GM06990 (cell line): ENCODE measurements around the gene ZP1.
"Not testable (repeated sequence)": the region's sequence is repeated elsewhere in the genome, so short reads cannot be mapped to it uniquely, and the experiment has no call there.

Experiments
- DNase-seq: peaks from one replicate; pipeline ENCODE4 v3.0.0-alpha.2; 2011; ENCODE audit not compliant: insufficient read length; ENCODE audit errors: extremely low read depth
- H3K27me3 ChIP-seq: replicated peaks from 2 replicates; pipeline ENCODE4 v1.6.0; 2011; ENCODE audit warnings: low read length; ENCODE audit not compliant: control insufficient read depth, insufficient read depth
- H3K36me3 ChIP-seq: 2 replicates; pipeline ENCODE4 v1.5.1; 2011; ENCODE audit warnings: low read length; ENCODE audit not compliant: control insufficient read depth, insufficient read depth
- H3K4me3 ChIP-seq: replicated peaks from 2 replicates; pipeline ENCODE4 v1.5.1; 2011; ENCODE audit warnings: low read depth, mild to moderate bottlenecking, control low read depth, low read length
- CTCF ChIP-seq: IDR thresholded peaks from 2 replicates; pipeline ENCODE4 v1.5.1; 2011; ENCODE audit warnings: low read length, control low read depth, mild to moderate bottlenecking, inconsistent platforms; ENCODE audit not compliant: insufficient read depth, poor library complexity, severe bottlenecking

ZP1 gene

GRCh38 chr11:60905551-60906113 lies 38.3 kb downstream of the ZP1 start:
- no peak for TF ChIP-seq CTCF
- DNase-seq, result no peak
- H3K36me3 ChIP-seq, result peaks cover 20% of the 10 kb centered on the region
- peak overlapping the region; percentile 93 for H3K4me3 ChIP-seq
- H3K27me3 ChIP-seq, result no peaks in the 10 kb centered on the region

- peak within 1 kb of the TSS; percentile 93 for H3K4me3 ChIP-seq
- DNase-seq, result peak; percentile 95
- no peak for TF ChIP-seq CTCF
Measured at GRCh38 chr11:60906132-60906972, 39.0 kb downstream of the ZP1 start, which contains the start of gene PRPF19. TSS of gene PRPF19 (minus strand) at chr11:60906585. CDS start at chr11:60906382, 203 bp downstream.

GRCh38 chr11:60908803-60909202 lies 41.5 kb downstream of the ZP1 start:
- Histone ChIP-seq H3K27me3 (no peaks in the 10 kb centered on the region), H3K36me3 (no peaks in the 10 kb centered on the region), H3K4me3 (no peak overlapping the region)
- no peak for DNase-seq
- no peak for TF ChIP-seq CTCF

More at GRCh38 chr11:60906132-60906972, 39.0 kb downstream of the ZP1 start, which contains the start of gene PRPF19:
- Histone ChIP-seq H3K36me3 (peaks cover 14% of the 10 kb centered on the region), H3K27me3 (no peaks in the 10 kb centered on the region)

- not testable (repeated sequence) for DNase-seq, H3K27me3 ChIP-seq, H3K36me3 ChIP-seq, H3K4me3 ChIP-seq
Measured at GRCh38 chr11:60909680-60910280, 42.4 kb downstream of the ZP1 start.

- Histone ChIP-seq H3K27me3 (no peaks in the 10 kb centered on the region), H3K36me3 (no peaks in the 10 kb centered on the region), H3K4me3 (no peak overlapping the region)
- no peak for TF ChIP-seq CTCF
- DNase-seq, result peak; percentile 83
Measured at GRCh38 chr11:60910281-60910687, 42.9 kb downstream of the ZP1 start.

GRCh38 chr11:60910711-60911380 lies 43.5 kb downstream of the ZP1 start:
- DNase-seq, result peak; percentile 26
- no peak overlapping the region for H3K4me3 ChIP-seq

More at GRCh38 chr11:60910711-60911380, 43.5 kb downstream of the ZP1 start:
- H3K36me3 ChIP-seq, result no peaks in the 10 kb centered on the region
- peak; percentile 21 for TF ChIP-seq CTCF
- H3K27me3 ChIP-seq, result no peaks in the 10 kb centered on the region
